ENCODE measurements around the gene PGBD2. TPM values are rescaled to one million over a fixed set of nuclear protein-coding genes. Genes with fewer than 3 reads are reported as not detected.
"Not testable (repeated sequence)": the region's sequence is repeated elsewhere in the genome, so short reads cannot be mapped to it uniquely, and the experiment has no call there.

Gene PGBD2
- polyA plus RNA-seq, 3 donors, result 11.1 to 13.2 (median 13.0) TPM

DNA sequence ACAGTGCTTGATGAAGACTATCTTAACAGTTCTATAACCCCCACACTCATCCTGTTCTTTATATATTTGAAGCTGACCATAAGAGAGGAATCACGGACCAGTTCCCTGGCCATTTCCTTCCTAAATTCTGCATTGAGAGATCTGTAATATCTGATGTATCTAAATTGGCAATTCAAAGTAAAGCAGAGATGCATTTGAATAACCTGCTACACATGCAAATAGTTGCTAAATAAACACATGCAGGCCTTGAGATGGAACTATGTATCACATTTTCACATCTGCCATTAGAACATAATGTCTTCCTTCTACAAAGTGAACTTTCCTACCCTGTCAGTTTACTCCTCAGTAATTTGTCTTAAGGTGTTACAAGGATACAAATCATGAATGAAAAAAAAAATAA lies 20.4 kb upstream of the PGBD2 start:
- no peak for DNase-seq

DNA sequence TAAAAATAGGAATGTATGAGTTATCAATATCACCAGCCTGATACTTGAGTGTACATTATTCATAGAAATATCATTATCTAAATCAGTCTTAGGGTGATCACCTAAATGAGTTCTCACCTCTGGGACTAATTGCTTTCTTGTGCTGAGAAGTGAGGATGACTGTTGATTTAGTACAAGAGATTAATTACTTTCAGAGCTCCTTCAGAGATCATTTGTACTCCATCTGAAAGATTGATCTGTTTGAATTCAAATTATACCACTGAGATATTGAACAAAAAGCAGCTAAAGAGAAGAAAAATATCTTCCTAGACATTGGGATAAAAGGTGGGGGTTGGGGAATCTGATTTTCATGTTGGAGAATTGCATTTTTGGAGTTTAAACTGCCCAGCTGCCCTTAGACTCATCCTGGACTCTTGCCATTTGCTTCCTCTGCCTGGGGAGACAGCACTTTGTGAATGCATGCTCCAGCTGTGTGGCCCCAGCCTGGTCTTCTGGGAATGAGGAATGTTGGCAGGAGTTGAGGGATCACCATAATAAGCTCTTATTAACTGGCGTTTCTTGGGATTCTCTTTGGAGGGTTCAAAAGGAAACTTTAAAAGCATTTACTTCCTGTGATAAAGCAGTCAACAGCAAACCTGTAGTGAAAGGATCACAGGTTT lies 19.7 kb upstream of the PGBD2 start:
- DNase-seq, result no peak

- not testable (repeated sequence) for DNase-seq
Observed at GRCh38 chr1:248889914-248890243, 16.2 kb upstream of the PGBD2 start.

DNA sequence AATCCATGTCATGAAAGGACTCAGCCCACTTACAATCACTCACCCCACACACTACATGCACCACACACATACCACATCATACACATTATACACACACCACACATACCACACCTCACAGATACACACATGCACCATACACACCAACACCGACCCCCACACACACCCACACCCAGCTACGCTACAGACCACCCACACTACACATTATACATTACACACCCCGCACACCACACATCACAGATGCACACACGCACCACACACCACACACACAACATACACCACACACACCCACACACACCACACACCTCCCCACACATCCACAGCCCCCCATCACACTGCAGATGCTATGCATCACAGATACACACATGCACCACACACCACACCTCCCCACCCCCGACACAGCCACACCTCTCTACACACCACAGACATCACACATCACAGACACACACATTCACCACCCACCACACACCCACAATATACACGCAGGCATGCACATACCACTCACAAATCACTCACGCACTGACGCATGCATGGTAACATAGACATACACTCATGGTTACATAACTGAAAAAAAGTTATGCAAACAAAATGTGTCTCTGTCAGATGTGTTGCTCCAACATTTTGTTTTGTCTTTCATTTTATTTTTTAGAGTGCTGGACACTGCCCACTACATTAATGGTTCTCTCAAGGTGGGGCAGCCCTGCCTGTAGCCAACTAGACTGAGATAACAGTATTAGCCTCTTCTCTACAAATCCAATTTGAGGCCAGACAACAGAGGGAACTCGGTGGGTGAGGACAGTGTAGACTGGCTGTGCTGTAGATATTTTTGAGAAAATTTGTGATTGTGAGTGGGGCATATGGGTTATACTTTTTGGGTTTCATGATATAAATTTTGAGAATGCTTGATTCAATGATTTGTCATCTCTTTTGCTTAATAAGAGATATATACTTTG lies 15.2 kb upstream of the PGBD2 start:
- no peak for DNase-seq

DNA sequence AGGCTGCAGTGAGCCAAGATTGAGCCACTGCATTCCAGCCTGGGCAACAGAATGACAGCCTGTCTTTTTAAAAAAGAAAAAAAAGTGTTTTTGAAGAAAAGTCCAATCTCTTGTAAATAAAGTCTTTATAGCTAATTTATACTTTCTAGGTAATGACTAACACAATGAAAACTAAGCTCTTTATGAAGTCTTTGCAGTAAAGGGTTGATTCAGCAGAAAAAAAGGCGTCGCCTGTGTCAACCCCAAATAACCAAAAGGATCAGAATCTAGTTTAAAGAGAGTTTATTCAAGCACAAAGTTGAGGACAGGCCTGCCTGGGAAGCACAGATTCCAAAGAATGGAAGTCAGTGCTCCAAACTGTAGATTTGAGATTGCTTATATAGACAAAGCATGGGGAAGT lies 14.3 kb upstream of the PGBD2 start:
- no peak for DNase-seq

DNA sequence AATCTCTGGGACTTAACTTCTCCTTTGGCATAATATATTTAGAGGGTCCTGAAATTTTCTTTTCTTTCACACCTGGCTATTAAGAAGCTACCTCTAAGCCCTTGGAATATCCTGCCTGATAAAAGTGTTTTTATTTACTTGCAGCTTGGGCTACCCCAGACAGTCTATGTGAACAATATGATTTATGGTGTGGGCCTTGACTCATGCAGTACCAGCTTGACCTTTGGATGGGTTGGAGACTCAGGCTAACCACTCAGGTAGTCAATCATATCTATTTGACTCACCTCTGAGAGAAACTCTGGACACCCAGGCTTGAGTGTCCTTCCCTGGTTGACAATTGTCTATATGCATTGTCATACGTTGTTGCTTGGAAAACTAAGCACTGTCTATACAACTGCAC lies 13.4 kb upstream of the PGBD2 start:
- DNase-seq, result no peak

DNA sequence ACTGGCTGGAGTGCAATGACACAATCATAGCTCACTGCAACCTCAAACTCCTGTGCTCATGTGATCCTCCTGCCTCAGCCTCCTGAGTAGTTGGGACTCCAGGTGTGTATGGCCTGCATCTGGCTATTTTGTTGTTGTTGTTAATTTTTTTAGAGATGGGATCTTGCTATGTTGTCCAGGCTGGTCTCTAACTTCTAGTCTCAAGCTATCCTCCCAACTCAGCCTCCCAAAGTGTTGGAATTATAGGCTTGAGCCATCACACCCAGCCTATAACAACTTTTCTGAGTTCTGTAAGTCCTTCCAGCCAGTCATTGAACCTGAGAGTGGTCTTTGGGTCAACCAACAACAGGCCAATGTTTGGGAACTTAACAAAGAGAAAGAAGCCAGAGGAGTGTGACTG lies 11.2 kb upstream of the PGBD2 start:
- no peak for DNase-seq

DNA sequence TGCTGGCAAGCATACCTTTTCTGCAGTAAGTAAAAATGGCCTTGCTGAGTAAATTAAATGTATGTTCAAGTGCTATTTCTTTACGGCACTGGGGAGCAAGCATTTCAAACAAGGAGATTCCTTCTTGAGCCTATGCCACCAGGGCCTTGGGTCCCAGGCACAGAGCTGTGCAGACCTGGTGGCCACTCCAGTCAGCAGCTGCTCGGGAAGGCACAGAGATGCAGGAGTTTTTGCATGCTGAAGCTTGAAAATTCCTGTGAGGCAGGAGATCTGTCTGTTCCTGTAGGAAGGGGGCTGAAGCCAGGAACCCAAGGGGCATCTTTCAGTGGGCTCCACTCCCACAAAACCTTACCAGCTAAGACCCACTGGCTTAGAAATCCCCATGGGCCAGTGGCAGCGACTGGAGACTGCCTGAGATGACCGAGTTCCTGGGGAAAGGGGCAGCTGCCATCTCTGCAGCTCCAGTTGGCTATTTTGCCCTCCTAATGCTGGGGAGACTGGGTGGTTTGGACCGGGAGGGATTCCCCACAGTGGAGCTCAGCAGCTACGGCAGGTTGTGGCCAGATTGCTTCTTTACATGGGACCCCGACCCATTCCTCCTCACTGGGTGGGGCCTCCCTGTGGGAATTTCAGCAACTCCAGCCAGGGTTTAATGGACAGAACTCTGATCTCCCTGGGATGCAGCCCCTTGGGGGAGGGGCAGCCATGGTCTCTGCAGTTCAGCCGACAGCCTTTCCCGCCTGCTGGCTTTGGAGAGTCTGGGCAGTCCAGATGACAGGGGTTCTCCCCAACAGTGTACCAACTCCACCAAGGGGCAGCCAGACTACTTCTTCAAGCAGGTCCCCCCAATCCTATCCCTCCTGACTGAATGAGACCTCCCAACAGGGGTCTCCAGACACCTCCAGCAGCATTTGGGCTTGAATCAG lies 8.4 kb upstream of the PGBD2 start:
- DNase-seq, result no peak

- DNase-seq, result no peak
Observed at GRCh38 chr1:248900637-248901036, 5.4 kb upstream of the PGBD2 start.

DNA sequence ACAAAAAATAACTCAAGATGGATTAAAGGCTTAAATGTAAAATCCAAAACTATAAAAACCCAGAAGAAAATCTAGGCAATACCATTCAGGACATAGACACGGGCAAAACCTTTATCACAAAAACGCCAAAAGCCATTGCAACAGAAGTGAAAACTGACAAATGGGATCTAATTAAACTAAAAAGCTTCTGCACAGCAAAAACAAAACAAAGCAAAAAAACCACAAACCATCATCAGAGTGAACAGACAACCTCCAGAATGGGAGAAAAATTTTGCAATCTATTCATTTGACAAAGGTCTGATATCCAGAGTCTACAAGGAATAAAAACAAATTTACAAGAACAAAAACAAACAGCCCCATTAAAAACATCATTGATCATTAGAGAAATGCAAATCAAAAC lies 4.5 kb upstream of the PGBD2 start:
- no peak for DNase-seq

DNA sequence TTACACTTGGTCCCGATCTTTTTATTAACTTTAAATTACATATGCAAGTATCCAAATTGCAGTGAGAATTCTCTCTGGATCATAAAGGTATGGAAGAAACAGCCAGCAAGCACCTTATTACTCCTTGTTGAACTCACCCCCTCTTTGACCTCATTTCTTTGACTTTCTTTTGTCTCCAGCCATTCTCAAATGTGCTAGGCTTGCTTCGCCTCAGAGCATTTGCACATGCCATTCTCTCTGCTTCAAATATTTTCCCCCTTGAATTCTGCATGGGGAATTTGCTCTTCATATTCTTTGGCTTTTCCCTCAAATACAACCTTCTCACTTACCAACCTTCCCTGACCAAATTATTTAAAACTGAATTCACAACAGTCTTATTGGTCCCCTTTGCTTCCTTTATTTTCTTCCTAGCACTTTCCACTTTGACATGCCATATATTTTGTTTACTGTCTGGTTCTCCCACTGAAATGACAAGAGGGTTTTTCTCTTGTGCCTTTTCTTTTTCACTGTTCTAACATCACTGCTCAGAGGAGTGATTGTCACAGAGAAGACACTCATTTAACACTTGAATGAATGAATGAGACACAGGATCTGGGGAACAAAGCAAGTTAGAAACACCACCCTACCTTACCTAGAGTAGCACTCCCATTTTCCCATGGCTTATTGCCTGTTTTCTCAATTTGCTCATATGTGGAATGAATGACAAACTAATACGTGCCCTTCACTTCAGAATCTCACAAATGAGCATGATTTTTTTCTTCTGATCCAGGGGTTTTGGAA lies 1.4 kb upstream of the PGBD2 start:
- DNase-seq, result no peak

GRCh38 chr1:248905662-248906008 lies 400 bp upstream of the PGBD2 start:
- DNase-seq, result no peak

DNA sequence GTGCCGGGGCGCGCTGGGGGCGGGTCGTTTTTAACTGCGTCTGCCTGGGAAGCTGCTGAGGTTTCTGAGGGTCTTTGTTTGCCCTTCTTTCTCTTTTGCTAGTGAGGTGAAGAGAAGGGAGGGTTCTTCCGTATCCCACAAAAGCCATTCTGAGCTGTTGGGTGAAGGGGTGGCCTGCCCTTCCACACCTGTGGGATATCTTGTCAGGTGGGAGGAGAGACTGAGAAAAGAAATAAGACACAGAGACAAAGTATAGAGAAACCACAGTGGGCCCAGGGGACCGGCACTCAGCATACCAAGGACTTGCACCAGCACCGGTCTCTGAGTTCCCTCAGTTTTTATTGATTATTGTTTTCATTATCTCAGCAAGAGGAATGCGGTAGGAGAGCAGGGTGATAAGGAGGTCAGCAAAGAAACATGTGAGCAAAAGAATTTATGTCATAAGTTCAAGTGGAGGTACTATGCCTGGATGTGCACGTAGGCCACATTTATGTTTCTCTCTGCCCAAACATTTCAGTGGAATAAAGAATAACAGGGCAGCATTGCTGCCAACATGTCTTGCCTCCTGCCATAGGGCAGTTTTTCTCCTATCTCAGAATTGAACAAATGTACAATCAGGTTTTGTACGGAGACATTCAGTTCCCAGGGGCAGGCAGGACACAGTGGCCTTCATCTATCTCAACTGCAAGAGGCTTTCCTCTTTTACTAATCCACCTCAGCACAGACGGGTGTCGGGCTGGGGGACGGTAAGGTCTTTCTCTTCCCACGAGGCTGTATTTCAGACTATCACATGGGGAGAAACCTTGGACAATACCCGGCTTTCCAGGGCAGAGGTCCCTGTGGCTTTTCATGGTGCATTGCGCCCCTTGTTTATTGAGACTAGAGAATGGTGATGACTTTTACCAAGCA lies 972 bp downstream of the PGBD2 start:
- DNase-seq, result peak; percentile 22

DNA sequence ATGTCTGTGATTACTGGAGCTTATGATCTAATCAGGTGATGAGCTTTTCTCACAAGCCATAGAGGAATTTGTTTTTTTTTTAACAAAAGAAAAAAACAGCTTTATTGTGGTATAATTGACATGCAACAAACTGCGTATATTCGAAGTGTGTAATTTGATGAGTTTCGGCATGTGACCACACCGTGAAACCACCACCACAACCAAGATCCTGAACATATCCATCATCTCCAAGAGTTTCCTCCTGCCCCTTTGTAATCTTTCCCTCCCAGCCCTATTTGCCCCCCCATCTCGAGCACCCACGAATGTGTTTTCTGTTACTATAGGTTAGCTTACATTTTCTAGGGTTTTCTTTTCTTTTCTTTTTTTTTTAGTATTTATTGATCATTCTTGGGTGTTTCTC lies 4.7 kb downstream of the PGBD2 start:
- no peak for DNase-seq

- no peak for DNase-seq
Observed at GRCh38 chr1:248913933-248914332, 7.9 kb downstream of the PGBD2 start.

DNA sequence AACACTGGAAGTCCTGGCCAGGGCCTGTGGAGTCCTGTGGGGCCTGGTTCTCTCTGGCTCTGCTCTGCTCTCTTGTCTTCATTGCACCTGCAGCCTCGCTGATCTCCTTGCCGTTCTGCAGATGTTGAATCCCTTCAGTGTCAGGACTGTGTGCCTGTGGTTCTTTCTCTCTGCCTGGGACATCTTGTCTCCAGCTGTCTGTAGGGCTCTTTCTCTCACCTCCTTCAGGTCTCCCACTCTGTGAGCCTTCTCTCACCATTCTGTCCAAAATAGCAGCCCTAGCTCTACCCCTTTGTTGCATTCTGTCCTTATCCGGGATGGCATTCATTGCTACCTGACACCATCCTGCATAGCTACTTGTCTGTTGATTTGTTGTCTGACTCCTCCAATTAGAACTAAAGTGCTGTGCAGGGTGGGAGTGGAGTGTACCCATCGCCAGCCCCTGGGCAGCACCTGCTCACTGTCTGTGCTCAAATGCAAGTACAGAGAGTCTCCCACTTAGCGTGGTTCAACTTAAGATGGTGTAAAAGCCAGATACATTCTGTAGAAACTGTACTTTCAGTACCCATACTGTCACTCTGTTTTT lies 8.9 kb downstream of the PGBD2 start:
- DNase-seq, result no peak

- no peak for DNase-seq
Observed at GRCh38 chr1:248918131-248918530, 12.1 kb downstream of the PGBD2 start.

DNA sequence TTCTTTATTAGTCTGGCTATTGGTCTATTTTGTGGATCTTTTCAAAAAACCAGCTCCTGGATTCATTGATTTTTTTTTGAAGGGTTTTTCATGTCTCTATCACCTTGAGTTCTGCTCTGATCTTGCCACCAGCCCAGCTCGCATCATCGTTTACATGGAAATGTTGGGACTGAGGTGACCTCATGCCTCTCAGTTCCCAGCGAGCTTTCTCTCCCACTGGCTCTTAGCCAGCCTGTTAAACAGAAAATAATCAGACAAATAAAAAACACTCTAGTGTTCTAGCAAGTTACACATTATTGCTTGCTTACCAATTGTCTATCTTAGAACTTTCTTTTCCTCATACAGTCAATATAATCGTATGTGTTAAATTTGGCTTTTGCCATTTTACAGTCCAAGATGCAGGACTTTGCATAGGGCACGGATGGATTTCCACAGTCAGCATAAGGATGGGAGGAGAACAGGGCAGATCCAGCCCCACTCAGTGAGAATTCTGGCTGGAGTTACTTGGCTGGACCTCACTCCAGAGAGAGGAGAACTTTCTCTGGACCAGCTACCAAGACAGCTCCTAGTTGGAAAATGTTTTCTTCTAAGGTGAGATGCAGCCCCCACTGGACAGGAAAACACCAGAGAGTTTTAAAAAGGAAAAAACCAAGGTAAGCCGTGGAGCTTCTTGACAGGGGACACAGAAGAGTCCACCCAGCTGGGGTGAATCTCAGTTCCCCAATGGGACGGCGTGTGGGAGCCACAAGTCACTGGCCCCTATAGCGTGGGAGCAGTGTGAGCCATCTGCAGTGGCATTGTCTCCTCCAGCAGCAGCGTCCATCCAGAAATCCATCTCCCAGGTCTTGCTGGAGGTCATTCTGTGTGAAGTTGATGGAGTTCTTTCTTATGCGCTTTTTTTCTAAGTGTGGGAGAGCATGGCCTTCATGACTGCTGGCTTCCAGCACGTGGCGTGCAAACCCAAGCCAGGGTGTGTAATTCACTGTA lies 17.6 kb downstream of the PGBD2 start:
- no peak for DNase-seq

All from renal pelvis (tissue), 4 donors.